H1 (cell line): ENCODE data around the gene IGF1. TPM values are rescaled to one million over a fixed set of nuclear protein-coding genes. Genes with fewer than 3 reads are reported as not detected.

ENCODE experiments used
- CTCF ChIA-PET: fragments of 300-600 bp; sonication (Branson Sonifier 250); formaldehyde crosslinking; loops from one replicate; lab custom pipeline; 2021; ENCODE audit not compliant: partially characterized antibody; lab: Charles Lee
- POLR2A ChIA-PET: fragments of 300-600 bp; sonication (Branson Sonifier 250); formaldehyde crosslinking; loops from one replicate; lab custom pipeline; 2021; ENCODE audit warnings: inconsistent platforms; ENCODE audit not compliant: partially characterized antibody; lab: Charles Lee
- DNase-seq, 2 experiments: peaks; one replicate each; pipeline versions ENCODE4 v3.0.0 to v3.0.0-alpha.2; 2010 to 2022; ENCODE audit warnings: low spot score in 2 of 2, low read depth in 1 of 2, mixed read lengths in 1 of 2
- FAIRE-seq: peaks from 2 replicates; lab custom pipeline; 2011; peaks lifted over from hg19 to GRCh38; lab: Jason Lieb, UNC
- H2AFZ ChIP-seq: 2 replicates; pipeline ENCODE4 v1.8.1; 2012; ENCODE audit warnings: low read length, inconsistent platforms
- H2AK5ac ChIP-seq: 2 replicates; pipeline ENCODE4 v1.6.1; 2013; ENCODE audit warnings: low read depth, low read length
- H2BK120ac ChIP-seq: replicated peaks from 2 replicates; pipeline ENCODE3; 2013; ENCODE audit warnings: low read depth, low read length, inconsistent platforms
- H2BK12ac ChIP-seq: 2 replicates; pipeline ENCODE4 v1.6.1; 2013; ENCODE audit warnings: low read depth, low read length
- H2BK15ac ChIP-seq: 2 replicates; pipeline ENCODE4 v1.6.1; 2013; ENCODE audit warnings: low read length
- H2BK20ac ChIP-seq: 2 replicates; pipeline ENCODE4 v1.6.1; 2013; ENCODE audit warnings: low read length
- H2BK5ac ChIP-seq: 2 replicates; pipeline ENCODE4 v1.6.1; 2013; ENCODE audit warnings: low read depth, low read length
- H3K14ac ChIP-seq: 2 replicates; pipeline ENCODE4 v1.6.1; 2013; ENCODE audit warnings: inconsistent platforms; ENCODE audit not compliant: insufficient read length
- H3K18ac ChIP-seq: 2 replicates; pipeline ENCODE4 v1.6.1; 2013; ENCODE audit warnings: low read length; ENCODE audit errors: extremely low read depth
- H3K23ac ChIP-seq: 2 replicates; pipeline ENCODE4 v1.6.1; 2013; ENCODE audit warnings: inconsistent platforms; ENCODE audit not compliant: insufficient read length
- H3K23me2 ChIP-seq: 2 replicates; pipeline ENCODE4 v1.6.1; 2013; ENCODE audit warnings: low read depth, low read length
- H3K27ac ChIP-seq: 2 replicates; pipeline ENCODE4 v1.6.1; 2011; ENCODE audit warnings: low read depth, low read length, inconsistent platforms
- H3K27me3 ChIP-seq, 4 experiments: replicated peaks in 1 of 4; 1 replicate in 1 of 4; 2 replicates in 3 of 4; pipeline versions ENCODE4 v1.6.1 to v1.8.1; 2011 to 2013; ENCODE audit warnings: low read length in 3 of 4, mild to moderate bottlenecking in 3 of 4, inconsistent platforms in 2 of 4, mixed read lengths in 2 of 4, moderate library complexity in 1 of 4; ENCODE audit not compliant: control insufficient read depth in 3 of 4, insufficient read depth in 3 of 4; ENCODE audit errors: extremely low read depth in 1 of 4
- H3K36me3 ChIP-seq, 4 experiments: 2 replicates each; pipeline versions ENCODE4 v1.6.1 to v1.8.1; 2011 to 2013; ENCODE audit warnings: mild to moderate bottlenecking in 4 of 4, low read length in 3 of 4, moderate library complexity in 2 of 4, control low read depth in 1 of 4, inconsistent platforms in 1 of 4; ENCODE audit not compliant: insufficient read depth in 4 of 4, control insufficient read depth in 2 of 4
- H3K4ac ChIP-seq: replicated peaks from 2 replicates; pipeline ENCODE3; 2013; ENCODE audit warnings: low read length, low read depth, mixed read lengths, inconsistent platforms; ENCODE audit not compliant: insufficient read length
- H3K4me1 ChIP-seq, 4 experiments: replicated peaks in 1 of 4; 1 replicate in 1 of 4; 2 replicates in 3 of 4; pipeline versions ENCODE4 v1.6.1 to v1.8.1; 2011 to 2013; ENCODE audit warnings: low read length in 3 of 4, inconsistent platforms in 2 of 4, mixed read lengths in 1 of 4; ENCODE audit not compliant: insufficient read depth in 4 of 4, control insufficient read depth in 3 of 4
- H3K4me2 ChIP-seq, 2 experiments: 2 replicates each; pipeline versions ENCODE4 v1.6.1 to v1.8.1; 2011 to 2013; ENCODE audit warnings: low read depth in 2 of 2, low read length in 2 of 2, control low read depth in 1 of 2, inconsistent platforms in 1 of 2, mild to moderate bottlenecking in 1 of 2; ENCODE audit not compliant: insufficient read depth in 1 of 2
- H3K4me3 ChIP-seq, 4 experiments: fragments of 200-600, 300-600 bp in 1 of 4; sonication (generic), shearing (Covaris generic), sonication (Bioruptor Twin) in 1 of 4; 2 replicates each; pipeline versions ENCODE4 v1.5.1 to v1.8.1; 2011 to 2016; ENCODE audit warnings: low read length in 4 of 4, low read depth in 3 of 4, control low read depth in 2 of 4, inconsistent platforms in 2 of 4, mild to moderate bottlenecking in 2 of 4, mixed read lengths in 1 of 4, moderate library complexity in 1 of 4; ENCODE audit not compliant: insufficient read depth in 2 of 4; ENCODE audit errors: extremely low read depth in 1 of 4
- H3K56ac ChIP-seq: replicated peaks from 2 replicates; pipeline ENCODE3; 2013; ENCODE audit warnings: low read depth, mild to moderate bottlenecking, mixed read lengths, low read length, inconsistent platforms; ENCODE audit not compliant: insufficient read length
- H3K79me1 ChIP-seq: 2 replicates; pipeline ENCODE4 v1.6.1; 2013; ENCODE audit warnings: low read depth, low read length, control low read depth
- H3K79me2 ChIP-seq, 2 experiments: 2 replicates each; pipeline versions ENCODE4 v1.6.1 to v1.8.1; 2012 to 2013; ENCODE audit warnings: low read length in 2 of 2, mild to moderate bottlenecking in 2 of 2, inconsistent platforms in 1 of 2; ENCODE audit not compliant: insufficient read depth in 2 of 2, control insufficient read depth in 1 of 2
- H3K9ac ChIP-seq, 4 experiments: replicated peaks in 1 of 4; 1 replicate in 1 of 4; 2 replicates in 3 of 4; pipeline versions ENCODE4 v1.6.1 to v1.8.1; 2011 to 2013; ENCODE audit warnings: low read depth in 3 of 4, low read length in 3 of 4, control low read depth in 2 of 4, mild to moderate bottlenecking in 2 of 4, moderate library complexity in 2 of 4, inconsistent platforms in 1 of 4; ENCODE audit errors: extremely low read depth in 1 of 4
- H3K9me3 ChIP-seq, 2 experiments: 2 replicates each; pipeline versions ENCODE4 v1.6.1 to v1.8.1; 2012 to 2013; ENCODE audit warnings: mild to moderate bottlenecking in 2 of 2, moderate library complexity in 2 of 2, control low read depth in 1 of 2, inconsistent platforms in 1 of 2, low read depth in 1 of 2, low read length in 1 of 2, mixed read lengths in 1 of 2; ENCODE audit not compliant: insufficient read depth in 2 of 2
- H4K20me1 ChIP-seq, 2 experiments: replicated peaks in 1 of 2; 2 replicates each; pipeline versions ENCODE3 to v1.8.1; 2011 to 2013; ENCODE audit warnings: inconsistent platforms in 2 of 2, low read length in 2 of 2, mild to moderate bottlenecking in 1 of 2; ENCODE audit not compliant: insufficient read depth in 2 of 2, control insufficient read depth in 1 of 2
- H4K5ac ChIP-seq: 2 replicates; pipeline ENCODE4 v1.6.1; 2013; ENCODE audit warnings: low read length, low read depth, mixed read lengths, inconsistent platforms; ENCODE audit not compliant: insufficient read length
- H4K8ac ChIP-seq: 2 replicates; pipeline ENCODE4 v1.8.0; 2013; ENCODE audit warnings: mild to moderate bottlenecking, moderate library complexity, low read length, inconsistent platforms; ENCODE audit not compliant: insufficient read depth; ENCODE audit errors: extremely low read depth
- H4K91ac ChIP-seq: replicated peaks from 2 replicates; pipeline ENCODE3; 2013; ENCODE audit warnings: low read length, mixed read lengths, inconsistent platforms; ENCODE audit not compliant: insufficient read length
- BACH1 ChIP-seq: IDR thresholded peaks from 2 replicates; pipeline ENCODE4 v1.6.1; 2012; ENCODE audit warnings: low read length, improper control_type of control experiment
- BCL11A ChIP-seq, 2 experiments: IDR thresholded peaks; one replicate each; pipeline ENCODE4 v1.6.1; 2011; ENCODE audit warnings: low read depth in 2 of 2, low read length in 2 of 2, mild to moderate bottlenecking in 2 of 2
- EZH2 ChIP-seq: fragments of 200-600 bp; sonication (generic); IDR thresholded peaks from 2 replicates; pipeline ENCODE4 v1.7.1; 2012; ENCODE audit warnings: low read depth, mild to moderate bottlenecking, moderate library complexity, low read length, inconsistent platforms; ENCODE audit not compliant: severe bottlenecking
- JUN ChIP-seq: IDR thresholded peaks from 2 replicates; pipeline ENCODE4 v1.6.1; 2011; ENCODE audit warnings: low read depth, mild to moderate bottlenecking, improper control_type of control experiment, low read length
- JUND ChIP-seq: IDR thresholded peaks from 2 replicates; pipeline ENCODE4 v1.6.1; 2011; ENCODE audit warnings: mild to moderate bottlenecking, improper control_type of control experiment, low read length
- KDM1A ChIP-seq: fragments of 200-600, 300-600 bp; sonication (generic); IDR thresholded peaks from 2 replicates; pipeline ENCODE4 v1.7.1; 2016; ENCODE audit warnings: mild to moderate bottlenecking, low read length, borderline replicate concordance
- NANOG ChIP-seq: IDR thresholded peaks from 2 replicates; pipeline ENCODE4 v1.6.1; 2011; ENCODE audit warnings: low read length, low read depth, mild to moderate bottlenecking, inconsistent platforms; ENCODE audit not compliant: insufficient read depth, poor library complexity, severe bottlenecking
- POLR2A ChIP-seq, 2 experiments: IDR thresholded peaks; 1 replicate in 1 of 2; 2 replicates in 1 of 2; pipeline ENCODE4 v1.6.1; 2011; ENCODE audit warnings: low read depth in 2 of 2, low read length in 2 of 2, mild to moderate bottlenecking in 2 of 2; ENCODE audit errors: control extremely low read depth in 1 of 2
- POLR2AphosphoS5 ChIP-seq: IDR thresholded peaks from 2 replicates; pipeline ENCODE4 v1.6.1; 2011; ENCODE audit warnings: low read depth, low read length
- SIRT6 ChIP-seq: IDR thresholded peaks from one replicate; pipeline ENCODE4 v1.7.1; 2012; ENCODE audit warnings: low read length, inconsistent platforms
- ZNF274 ChIP-seq: IDR thresholded peaks from 2 replicates; pipeline ENCODE4 v1.7.0; 2012; ENCODE audit warnings: low read length, borderline replicate concordance; ENCODE audit errors: extremely low read depth
- WGBS, 2 experiments: shearing (Covaris generic) in 1 of 2; methylation state at CpG; one replicate each; pipeline versions ENCODE4 v1.1.6 to v1.1.7; 2013 to 2015; ENCODE audit warnings: low lambda C conversion rate in 2 of 2, mixed read lengths in 2 of 2, inconsistent platforms in 1 of 2, low coverage in 1 of 2, missing lambda C conversion rate in 1 of 2; ENCODE audit not compliant: insufficient replicate concordance in 2 of 2, insufficient coverage in 1 of 2, insufficient read length in 1 of 2; ENCODE audit errors: extremely low coverage in 1 of 2, missing lambda C conversion rate in 1 of 2; 5-methylcytosine and 5-hydroxymethylcytosine counted together
- polyA plus RNA-seq, 7 experiments: library from polyadenylated mRNA; depleted of rRNA in 3 of 7; stranded (reverse) in 5 of 7; unstranded in 2 of 7; fragments of >200 nt in 5 of 7; fragments of 200-250 nt in 2 of 7; gene quantifications; 1 replicate in 5 of 7; 2 replicates in 1 of 7; 4 replicates in 1 of 7; pipeline versions ENCODE4 v1.2.1 to v1.2.3, GENCODE V29; 2011 to 2013; ENCODE audit warnings: missing spikeins in 2 of 7, mixed read lengths in 2 of 7
- total RNA-seq: library from RNA; stranded (reverse); fragmentation: NEBNext Ultra II Directional; extraction: Animal tissue kit (Norgen Biotek cat#: 25700); gene quantifications from 2 replicates; pipeline ENCODE4 v1.2.1, GENCODE V29; 2021

IGF1 gene
- total and polyA plus RNA-seq, 2 of the 8 experiments (the other 6 are each of a cell fraction or from before 2014, with no cell fraction given) = not detected

DNA sequence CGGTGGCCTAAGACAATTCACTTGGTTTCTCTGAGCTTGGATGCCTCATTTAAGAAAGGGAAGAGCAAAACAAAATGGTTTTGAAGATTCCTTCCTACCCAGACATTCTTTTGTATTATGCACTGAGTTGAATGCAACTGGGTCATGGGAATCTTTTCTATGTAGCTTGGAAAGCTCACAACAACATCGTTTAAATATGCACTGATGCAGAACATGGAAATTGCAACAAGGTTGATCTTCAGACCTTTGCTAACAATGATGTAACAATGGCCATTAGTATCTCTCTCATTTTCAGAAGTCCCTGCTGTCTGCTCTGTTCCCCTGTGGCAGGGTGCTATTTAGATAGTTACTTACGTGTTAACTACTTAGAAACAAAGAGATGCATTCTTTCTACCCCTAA lies 30.1 kb upstream of the IGF1 start:
- no peaks in the 10 kb centered on the region; a peak in 1 of 7 replicates for H3K4me1 ChIP-seq
- no peak for TF ChIP-seq KDM1A
- no peak for TF ChIP-seq EZH2
- TF ChIP-seq ZNF274 = no peak
- TF ChIP-seq POLR2AphosphoS5 = no peak
- no peak for TF ChIP-seq BACH1
- no peak for TF ChIP-seq NANOG
- TF ChIP-seq JUN = no peak
- TF ChIP-seq POLR2A (IDR thresholded peaks at IDR 0.05; ENCODE audit: control extremely low read depth in 1 of 2, low read depth in 2 of 2, low read length in 2 of 2) = no peak
- no peak for TF ChIP-seq BCL11A (IDR thresholded peaks at IDR 0.05; ENCODE audit: low read depth in 2 of 2, low read length in 2 of 2)
- no peak for TF ChIP-seq SIRT6
- no peak for TF ChIP-seq JUND
- TF ChIP-seq, all 59 proteins: peak for 0
- H2BK20ac ChIP-seq = no peak overlapping the region
- H3K27me3 ChIP-seq = no peaks in the 10 kb centered on the region
- no peak overlapping the region for H2BK5ac ChIP-seq
- no peak overlapping the region for H3K18ac ChIP-seq
- H2BK15ac ChIP-seq = no peak overlapping the region
- no peaks in the 10 kb centered on the region for H3K36me3 ChIP-seq
- ChIA-PET POLR2A (no interaction called here), CTCF (interaction anchor here (0.7 to 1.6 kb wide), 2 partner anchors 17 to 26 kb away, joined by 3 to 4 read pairs; no protein-coding TSS in a partner anchor)
- no peaks in the 10 kb centered on the region for H4K20me1 ChIP-seq
- FAIRE-seq (no peak), DNase-seq (no peak)
- no peak overlapping the region for H3K4ac ChIP-seq
- 67% methylated on average over 3 of the region's 3 CpGs; no CpG with 5 or more reads in 1 of the 2 experiments for WGBS, 2 experiments
- H2AFZ ChIP-seq = 0 out of 2 replicates have a peak overlapping the region, but pooled peaks have one; percentile 53
- H2BK12ac ChIP-seq = no peak overlapping the region
- no peaks in the 10 kb centered on the region for H3K79me1 ChIP-seq
- H4K8ac ChIP-seq = no peak overlapping the region
- no peak overlapping the region for H4K91ac ChIP-seq
- no peak overlapping the region for H3K4me2 ChIP-seq
- H4K5ac ChIP-seq = no peak overlapping the region
- no peak overlapping the region for H3K4me3 ChIP-seq
- no peaks in the 10 kb centered on the region for H3K23me2 ChIP-seq
- no peaks in the 10 kb centered on the region for H3K79me2 ChIP-seq
- H3K23ac ChIP-seq = no peak overlapping the region
- H3K9me3 ChIP-seq = 0 out of 4 replicates have a peak, but pooled peaks cover 0 to 3% of the 10 kb centered on the region in 2 experiments
- no peak overlapping the region for H3K14ac ChIP-seq
- no peak overlapping the region for H3K27ac ChIP-seq
- no peak overlapping the region for H2BK120ac ChIP-seq
- H2AK5ac ChIP-seq = no peak overlapping the region
- H3K9ac ChIP-seq = no peak overlapping the region
- no peak overlapping the region for H3K56ac ChIP-seq
